Epidermal melanocyte (primary cell): ENCODE measurements around the gene RPS6KL1.

Experiments used
- DNase-seq: peaks from one replicate; pipeline ENCODE4 v3.0.0; 2011; ENCODE audit warnings: low spot score; ENCODE audit not compliant: insufficient read length

RPS6KL1 gene

GRCh38 chr14:74858022-74858421, 65.0 kb downstream of the RPS6KL1 start:
- no peak for DNase-seq

- no peak for DNase-seq
These were observed 66.7 kb downstream of the RPS6KL1 start for GRCh38 chr14:74856366-74856765.

GRCh38 chr14:74855945-74856344, 67.1 kb downstream of the RPS6KL1 start:
- DNase-seq: no peak

GRCh38 chr14:74855021-74855420, 68.0 kb downstream of the RPS6KL1 start:
- no peak for DNase-seq
